ENCODE results near the gene EPN1.

Gene EPN1

GRCh38 chr19:55691561-55692481 lies 16.8 kb downstream of the EPN1 start:
- no peaks in the 10 kb centered on the region for H3K9me3 ChIP-seq
- H3K27ac ChIP-seq: no peak overlapping the region
- no peak overlapping the region for H3K4me3 ChIP-seq (ENCODE audit: low read depth in 1 of 2, low read length in 1 of 2)
- H3K4me1 ChIP-seq (ENCODE audit: control insufficient read depth in 1 of 2, insufficient read depth in 1 of 2, low read depth in 1 of 2, low read length in 1 of 2): no peaks in the 10 kb centered on the region
- no peak for TF ChIP-seq CTCF (IDR thresholded peaks at IDR 0.05)
- H3K27me3 ChIP-seq: no peaks in the 10 kb centered on the region
- H3K36me3 ChIP-seq: peaks cover 100% of the 10 kb centered on the region

- H3K4me3 ChIP-seq (ENCODE audit: low read depth in 1 of 2, low read length in 1 of 2): no peak overlapping the region
- TF ChIP-seq CTCF (IDR thresholded peaks at IDR 0.05): no peak
- no peaks in the 10 kb centered on the region for H3K9me3 ChIP-seq
- no peaks in the 10 kb centered on the region for H3K27me3 ChIP-seq
- H3K36me3 ChIP-seq: peaks cover 100% of the 10 kb centered on the region
- no peak overlapping the region for H3K27ac ChIP-seq
- no peaks in the 10 kb centered on the region for H3K4me1 ChIP-seq (ENCODE audit: control insufficient read depth in 1 of 2, insufficient read depth in 1 of 2, low read depth in 1 of 2, low read length in 1 of 2)
Observed at GRCh38 chr19:55692681-55693081, 17.7 kb downstream of the EPN1 start.

DNA sequence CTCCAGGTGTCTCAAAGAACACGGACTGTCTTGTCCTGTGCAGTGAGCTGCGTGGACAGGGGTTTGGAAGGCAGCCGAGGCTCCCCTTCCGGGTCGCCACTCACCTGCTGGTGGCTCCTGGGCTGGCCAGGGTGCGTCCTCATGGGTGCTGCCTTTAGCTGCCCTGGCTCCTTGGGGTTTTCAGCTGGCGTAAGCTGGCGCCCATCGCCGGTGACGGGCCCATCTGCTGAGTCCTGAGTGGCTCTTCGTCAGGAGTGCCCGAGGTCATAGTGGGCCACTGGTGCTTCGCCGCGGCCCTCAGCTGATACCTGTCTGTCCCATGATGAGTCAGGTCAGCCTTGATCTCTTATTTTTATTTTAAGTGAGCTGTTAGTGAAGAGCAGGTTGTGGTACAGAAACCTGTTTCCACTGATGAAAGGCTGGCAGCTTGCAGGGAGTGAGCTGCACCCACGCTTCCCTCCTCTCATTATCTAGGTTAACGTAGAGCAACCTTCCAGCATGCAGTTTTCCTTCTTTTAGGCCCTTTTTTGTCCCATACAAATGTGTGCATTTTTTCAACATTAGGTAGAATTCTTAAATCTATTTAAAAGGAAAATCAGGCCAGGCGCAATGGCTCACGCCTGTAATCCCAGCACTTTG lies 18.4 kb downstream of the EPN1 start:
- H3K4me1 ChIP-seq (ENCODE audit: control insufficient read depth in 1 of 2, insufficient read depth in 1 of 2, low read depth in 1 of 2, low read length in 1 of 2): no peaks in the 10 kb centered on the region
- no peak for TF ChIP-seq CTCF (IDR thresholded peaks at IDR 0.05)
- H3K9me3 ChIP-seq: no peaks in the 10 kb centered on the region
- H3K36me3 ChIP-seq: peaks cover 100% of the 10 kb centered on the region
- no peak overlapping the region for H3K27ac ChIP-seq
- H3K27me3 ChIP-seq: no peaks in the 10 kb centered on the region
- H3K4me3 ChIP-seq (ENCODE audit: low read depth in 1 of 2, low read length in 1 of 2): no peak overlapping the region

DNA sequence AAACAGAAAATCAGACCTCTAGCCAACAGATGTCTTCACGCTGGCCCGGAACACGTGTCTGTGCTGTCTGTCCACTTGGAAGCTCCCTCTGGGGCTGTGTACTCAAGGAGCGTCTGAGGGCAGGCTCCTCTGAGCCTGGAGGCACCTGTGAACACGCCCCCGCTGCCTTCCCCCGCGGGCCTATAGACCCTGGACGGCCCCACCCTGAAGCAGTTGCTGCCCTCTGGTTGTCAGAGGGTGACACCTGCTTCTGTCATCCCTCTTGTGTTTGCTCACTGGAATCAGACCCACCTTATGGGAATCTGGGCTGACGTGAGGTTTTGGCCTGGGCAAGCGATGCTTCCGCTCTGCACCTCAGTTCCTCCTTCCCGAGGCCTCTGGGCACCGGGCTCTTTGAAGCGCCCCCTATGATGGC lies 19.2 kb downstream of the EPN1 start:
- Histone ChIP-seq H3K36me3 (peaks cover 100% of the 10 kb centered on the region), H3K4me3 (ENCODE audit: low read depth in 1 of 2, low read length in 1 of 2) (no peak overlapping the region), H3K4me1 (ENCODE audit: control insufficient read depth in 1 of 2, insufficient read depth in 1 of 2, low read depth in 1 of 2, low read length in 1 of 2) (no peaks in the 10 kb centered on the region), H3K27me3 (no peaks in the 10 kb centered on the region), H3K9me3 (no peaks in the 10 kb centered on the region), H3K27ac (no peak overlapping the region)
- TF ChIP-seq CTCF (IDR thresholded peaks at IDR 0.05): no peak

DNA sequence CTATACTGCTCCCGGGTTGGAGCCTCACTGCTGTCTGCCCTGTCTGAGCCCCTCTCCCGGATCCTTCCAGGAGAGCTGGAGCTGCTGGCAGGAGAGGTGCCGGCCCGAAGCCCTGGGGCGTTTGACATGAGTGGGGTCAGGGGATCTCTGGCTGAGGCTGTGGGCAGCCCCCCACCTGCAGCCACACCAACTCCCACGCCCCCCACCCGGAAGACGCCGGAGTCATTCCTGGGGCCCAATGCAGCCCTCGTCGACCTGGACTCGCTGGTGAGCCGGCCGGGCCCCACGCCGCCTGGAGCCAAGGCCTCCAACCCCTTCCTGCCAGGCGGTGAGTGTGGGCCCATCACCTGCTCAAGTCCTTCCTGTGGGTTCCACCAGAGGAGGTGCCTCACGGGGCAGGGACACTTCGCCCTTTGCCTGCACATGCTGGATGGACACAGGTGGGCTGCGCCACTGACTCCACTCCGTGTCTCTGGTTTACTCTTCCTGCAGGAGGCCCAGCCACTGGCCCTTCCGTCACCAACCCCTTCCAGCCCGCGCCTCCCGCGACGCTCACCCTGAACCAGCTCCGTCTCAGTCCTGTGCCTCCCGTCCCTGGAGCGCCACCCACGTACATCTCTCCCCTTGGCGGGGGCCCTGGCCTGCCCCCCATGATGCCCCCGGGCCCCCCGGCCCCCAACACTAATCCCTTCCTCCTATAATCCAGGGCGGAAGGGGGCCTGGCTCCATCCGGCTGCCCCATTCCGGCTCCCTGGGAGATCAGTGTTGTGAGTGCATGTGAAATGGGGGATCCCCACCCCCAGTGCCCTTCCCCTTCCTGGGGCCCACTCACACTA lies 19.8 kb downstream of the EPN1 start:
- H3K9me3 ChIP-seq: no peaks in the 10 kb centered on the region
- H3K27me3 ChIP-seq: no peaks in the 10 kb centered on the region
- H3K36me3 ChIP-seq: peaks cover 100% of the 10 kb centered on the region
- no peak overlapping the region for H3K27ac ChIP-seq
- TF ChIP-seq CTCF (IDR thresholded peaks at IDR 0.05): no peak
- H3K4me3 ChIP-seq (ENCODE audit: low read depth in 1 of 2, low read length in 1 of 2): no peak overlapping the region
- H3K4me1 ChIP-seq (ENCODE audit: control insufficient read depth in 1 of 2, insufficient read depth in 1 of 2, low read depth in 1 of 2, low read length in 1 of 2): no peaks in the 10 kb centered on the region

Data from neutrophil (primary cell).